ENCODE results near the gene RAPGEF2. TPM values are rescaled to one million over a fixed set of nuclear protein-coding genes. Genes with fewer than 3 reads are reported as not detected.
"Not testable (repeated sequence)": the region's sequence is repeated elsewhere in the genome, so short reads cannot be mapped to it uniquely, and the experiment has no call there.

RAPGEF2 gene
- total RNA-seq, 2 donors from 2014 or later, result 13.6 to 21.3 TPM

DNA sequence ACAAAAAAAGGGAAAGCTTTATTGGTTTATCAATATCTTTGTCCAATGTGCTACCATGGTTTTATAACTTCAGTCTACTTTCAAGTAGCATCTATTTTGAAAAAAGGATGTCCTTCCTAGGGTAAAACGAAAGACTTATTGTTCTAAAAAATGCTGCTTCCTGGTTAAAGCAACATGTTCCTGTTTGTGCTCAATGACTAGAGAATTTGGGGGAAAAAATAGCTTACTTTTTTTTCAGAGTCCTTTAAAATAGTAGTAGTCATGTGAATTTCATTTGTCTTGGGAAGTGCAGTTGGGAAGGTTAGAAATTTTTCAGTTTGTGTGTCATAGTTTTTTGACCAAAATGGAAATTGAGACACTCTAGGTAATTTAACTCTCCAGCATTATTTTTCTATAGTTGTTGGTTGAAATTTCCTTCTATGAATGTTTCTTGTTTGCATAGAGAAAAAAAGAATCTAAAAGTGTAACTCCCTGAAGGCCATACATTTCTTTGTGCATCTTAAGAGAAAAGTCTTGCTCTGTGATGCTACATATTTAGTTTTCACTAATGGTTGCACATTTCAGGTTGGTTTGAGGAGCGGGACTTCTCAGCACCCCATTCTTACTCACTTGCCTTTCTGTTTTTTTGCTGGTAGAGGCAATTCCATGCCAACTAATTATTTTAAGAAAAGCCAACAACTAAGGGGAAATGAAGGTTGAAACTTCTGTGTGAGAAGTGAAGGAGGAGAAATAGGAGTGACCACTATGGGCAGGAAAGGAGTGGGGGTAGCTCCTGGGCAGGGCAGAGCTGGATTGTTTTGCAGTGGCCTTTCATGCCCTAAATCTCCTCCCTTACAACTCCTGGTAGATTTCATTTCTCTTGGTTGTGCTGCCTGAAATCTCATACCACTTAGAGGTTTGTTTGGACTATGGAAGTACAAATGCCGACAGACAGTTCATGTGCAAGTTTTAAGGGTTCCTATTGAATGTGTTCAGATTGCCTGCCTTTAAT lies 76.4 kb downstream of the RAPGEF2 start:
- Mint-ChIP-seq H3K27ac (no peak overlapping the region), H3K9me3 (no peaks in the 10 kb centered on the region), H3K27me3 (ENCODE audit: low read depth) (no peaks in the 10 kb centered on the region), H3K36me3 (ENCODE audit: insufficient read depth in 2 of 2) (no peaks in the 10 kb centered on the region), H3K4me1 (ENCODE audit: low read depth) (peaks cover 50% of the 10 kb centered on the region), H3K4me3 (peak overlapping the region in 1 of 2 donors; percentile 36)
- no peak for ATAC-seq (replicated peaks in 1 of 2)
- DNase-seq, result no peak

DNA sequence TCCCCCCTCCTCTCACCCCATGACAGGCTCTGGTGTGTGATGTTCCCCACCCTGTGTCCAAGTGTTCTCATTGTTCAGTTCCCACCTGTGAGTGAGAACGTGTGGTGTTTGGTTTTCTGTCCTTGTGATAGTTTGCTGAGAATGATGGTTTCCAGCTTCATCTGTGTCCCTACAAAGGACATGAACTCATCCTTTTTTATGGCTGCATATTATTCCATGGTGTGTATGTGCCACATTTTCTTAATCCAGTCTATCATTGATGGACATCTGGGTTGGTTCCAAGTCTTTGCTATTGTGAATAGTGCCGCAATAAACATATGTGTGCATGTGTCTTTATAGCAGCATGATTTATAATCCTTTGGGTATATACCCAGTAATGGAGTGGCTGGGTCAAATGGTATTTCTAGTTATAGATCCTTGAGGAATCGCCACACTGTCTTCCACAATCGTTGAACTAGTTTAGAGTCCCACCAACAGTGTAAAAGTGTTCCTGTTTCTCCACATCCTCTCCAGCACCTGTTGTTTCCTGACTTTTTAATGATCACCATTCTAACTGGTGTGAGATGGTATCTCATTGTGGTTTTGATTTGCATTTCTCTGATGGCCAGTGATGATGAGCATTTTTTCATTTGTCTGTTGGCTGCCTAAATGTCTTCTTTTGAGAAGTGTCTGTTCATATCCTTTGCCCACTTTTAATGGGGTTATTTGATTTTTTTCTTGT lies 81.2 kb downstream of the RAPGEF2 start:
- ATAC-seq (replicated peaks in 1 of 2); H3K27me3 Mint-ChIP-seq (ENCODE audit: low read depth); H3K27ac Mint-ChIP-seq; H3K9me3 Mint-ChIP-seq; DNase-seq; H3K36me3 Mint-ChIP-seq (ENCODE audit: insufficient read depth in 2 of 2); H3K4me3 Mint-ChIP-seq: not testable (repeated sequence)
- H3K4me1 Mint-ChIP-seq (ENCODE audit: low read depth), result peaks cover 26% of the 10 kb centered on the region

DNA sequence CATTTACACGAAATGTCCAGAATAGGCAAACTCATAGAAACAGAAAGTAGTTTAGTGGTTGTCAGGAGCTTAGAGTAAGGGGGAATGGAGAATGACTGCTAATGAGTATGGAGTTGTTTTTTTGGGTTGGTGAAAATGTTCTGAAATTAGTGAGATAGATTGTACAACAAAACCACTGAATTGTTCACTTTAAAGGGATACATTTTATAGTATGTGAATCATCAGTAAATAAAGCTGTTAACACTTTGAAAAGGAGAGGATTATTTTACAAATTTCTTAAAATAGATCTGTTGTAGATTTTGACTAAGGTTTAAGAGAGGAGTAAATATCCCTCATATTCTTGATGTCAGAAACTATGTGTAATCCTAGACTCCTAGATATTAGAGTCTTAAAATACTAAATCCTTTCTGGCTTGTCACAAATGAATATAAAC lies 82.7 kb downstream of the RAPGEF2 start:
- ATAC-seq (replicated peaks in 1 of 2) (peak; percentile 39 to 58), DNase-seq (no peak)
- peaks cover 12% of the 10 kb centered on the region for H3K4me1 Mint-ChIP-seq (ENCODE audit: low read depth)
- H3K9me3 Mint-ChIP-seq, result no peaks in the 10 kb centered on the region
- peak overlapping the region; percentile 0 to 24 for H3K4me3 Mint-ChIP-seq
- H3K27ac Mint-ChIP-seq, result peak overlapping the region; percentile 72
- peaks cover 0 to 3% of the 10 kb centered on the region in 2 donors for H3K36me3 Mint-ChIP-seq (ENCODE audit: insufficient read depth in 2 of 2)
- H3K27me3 Mint-ChIP-seq (ENCODE audit: low read depth), result no peaks in the 10 kb centered on the region

DNA sequence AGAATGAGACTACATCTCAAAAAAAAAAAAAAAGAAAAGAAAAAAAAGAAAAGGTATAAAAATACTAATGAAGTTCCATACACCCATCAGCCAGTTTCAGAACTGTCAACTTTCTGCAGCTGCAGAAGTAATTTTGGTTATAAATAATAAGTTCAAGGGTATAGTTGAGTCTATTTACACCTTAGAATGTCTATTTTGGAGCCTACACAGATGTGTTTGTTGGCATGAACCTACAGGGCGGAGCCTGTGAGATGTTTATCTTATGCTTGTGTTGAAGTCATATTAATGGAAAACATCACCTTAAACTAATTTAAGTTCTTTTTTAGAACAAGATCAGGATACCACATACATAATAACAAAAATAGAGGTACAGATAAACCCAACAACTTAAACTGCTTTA lies 85.8 kb downstream of the RAPGEF2 start:
- H3K36me3 Mint-ChIP-seq (ENCODE audit: insufficient read depth in 2 of 2), result peaks cover 0 to 3% of the 10 kb centered on the region in 2 donors
- H3K9me3 Mint-ChIP-seq, result no peaks in the 10 kb centered on the region
- no peak overlapping the region for H3K4me3 Mint-ChIP-seq
- no peaks in the 10 kb centered on the region for H3K27me3 Mint-ChIP-seq (ENCODE audit: low read depth)
- H3K4me1 Mint-ChIP-seq (ENCODE audit: low read depth), result peaks cover 12% of the 10 kb centered on the region
- H3K27ac Mint-ChIP-seq, result no peak overlapping the region
- DNase-seq (no peak), ATAC-seq (replicated peaks in 1 of 2) (no peak)

DNA sequence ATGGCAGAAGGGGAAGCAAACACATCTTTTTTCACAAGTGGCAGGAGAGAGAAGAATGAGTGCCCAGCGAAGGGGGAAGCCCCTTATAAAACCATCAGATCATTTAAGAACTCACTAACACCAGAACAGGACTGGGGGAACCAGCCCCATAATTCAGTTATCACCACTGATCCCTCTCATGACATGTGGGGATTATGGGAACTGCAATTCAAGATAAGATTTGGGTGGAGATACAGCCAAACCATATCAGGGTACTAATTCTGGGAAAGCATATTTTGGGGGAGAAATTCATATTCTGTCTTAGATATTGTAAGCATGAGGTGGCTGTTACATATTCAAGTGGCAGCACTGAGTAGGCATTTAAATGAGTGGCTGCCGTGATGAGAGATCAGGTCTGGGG lies 87.8 kb downstream of the RAPGEF2 start:
- H3K36me3 Mint-ChIP-seq (ENCODE audit: insufficient read depth in 2 of 2), result no peaks in the 10 kb centered on the region
- no peak overlapping the region for H3K27ac Mint-ChIP-seq
- no peak for DNase-seq
- H3K4me1 Mint-ChIP-seq (ENCODE audit: low read depth), result peaks cover 2% of the 10 kb centered on the region
- H3K9me3 Mint-ChIP-seq, result no peaks in the 10 kb centered on the region
- H3K4me3 Mint-ChIP-seq, result no peak overlapping the region
- no peak for ATAC-seq (replicated peaks in 1 of 2)
- H3K27me3 Mint-ChIP-seq (ENCODE audit: low read depth), result no peaks in the 10 kb centered on the region

DNA sequence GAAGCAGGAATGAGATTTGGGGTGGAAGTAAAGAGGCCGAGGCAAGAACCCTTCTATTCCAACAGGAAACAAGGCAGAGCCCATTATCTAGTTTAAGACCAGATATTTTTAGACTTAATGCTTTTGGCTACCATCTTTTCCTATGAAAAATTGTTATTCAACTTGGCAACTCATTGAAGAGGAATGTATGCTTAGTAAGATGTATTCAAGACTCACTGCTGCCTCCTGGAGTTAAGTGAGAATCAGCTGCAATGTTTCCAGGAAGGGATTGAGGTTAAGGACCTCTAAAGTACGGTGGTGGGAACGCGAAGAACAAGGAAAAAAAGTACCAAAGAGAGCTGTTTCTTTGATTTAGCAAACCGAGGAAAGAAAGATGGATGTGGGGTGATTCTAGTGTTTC lies 89.1 kb downstream of the RAPGEF2 start:
- Mint-ChIP-seq H3K27ac (no peak overlapping the region), H3K4me3 (no peak overlapping the region), H3K4me1 (ENCODE audit: low read depth) (no peaks in the 10 kb centered on the region), H3K27me3 (ENCODE audit: low read depth) (no peaks in the 10 kb centered on the region), H3K36me3 (ENCODE audit: insufficient read depth in 2 of 2) (no peaks in the 10 kb centered on the region), H3K9me3 (no peaks in the 10 kb centered on the region)
- DNase-seq, result no peak
- ATAC-seq (replicated peaks in 1 of 2), result no peak

DNA sequence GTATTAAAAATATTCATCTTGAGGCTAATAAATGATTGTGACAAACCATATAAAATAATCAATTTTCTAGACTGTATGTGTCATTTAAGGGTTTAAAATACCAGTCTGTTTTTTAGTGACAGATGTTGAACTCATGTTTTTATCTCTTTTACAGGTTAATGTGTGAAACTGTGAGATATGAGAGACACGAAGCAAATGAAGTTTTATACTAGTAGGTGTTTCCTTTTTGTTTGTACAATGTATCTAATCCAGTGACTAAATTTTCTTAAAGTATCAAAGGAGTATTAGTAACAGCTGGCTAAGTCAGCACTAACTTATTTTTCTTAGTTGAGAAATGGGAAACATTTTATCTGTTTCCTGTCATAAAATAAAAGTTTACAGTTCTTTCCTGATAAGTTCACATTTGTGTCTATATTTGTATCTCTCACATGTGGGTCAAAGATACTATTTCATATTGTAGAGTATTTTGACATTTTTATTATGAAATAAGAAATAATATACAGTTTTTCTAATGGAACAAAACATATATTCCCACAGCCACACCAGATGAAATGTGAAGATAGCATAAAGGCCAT lies 90.3 kb downstream of the RAPGEF2 start:
- H3K27me3 Mint-ChIP-seq (ENCODE audit: low read depth), result no peaks in the 10 kb centered on the region
- H3K36me3 Mint-ChIP-seq (ENCODE audit: insufficient read depth in 2 of 2), result no peaks in the 10 kb centered on the region
- H3K9me3 Mint-ChIP-seq, result no peaks in the 10 kb centered on the region
- H3K27ac Mint-ChIP-seq, result no peak overlapping the region
- no peak overlapping the region for H3K4me3 Mint-ChIP-seq
- ATAC-seq (replicated peaks in 1 of 2), result no peak
- H3K4me1 Mint-ChIP-seq (ENCODE audit: low read depth), result no peaks in the 10 kb centered on the region
- DNase-seq, result no peak

DNA sequence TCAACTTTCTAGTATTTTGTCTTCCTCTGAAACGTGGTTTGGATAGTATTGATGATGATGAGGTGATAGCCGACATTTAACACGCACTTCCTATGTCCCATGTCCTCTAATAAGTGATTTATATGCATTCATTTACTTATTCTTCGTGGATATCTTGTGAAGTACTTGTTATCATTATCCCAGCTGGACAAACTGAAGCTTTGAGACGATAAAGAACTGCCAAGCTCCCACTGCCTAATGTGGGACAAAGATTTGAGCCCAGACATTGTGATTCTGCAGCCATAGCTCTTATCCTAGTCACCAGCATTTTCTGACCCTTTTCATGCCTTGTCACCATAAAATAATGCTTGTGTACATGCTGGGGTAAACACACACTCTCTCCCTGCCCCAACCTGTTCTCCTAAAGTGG lies 92.5 kb downstream of the RAPGEF2 start:
- Mint-ChIP-seq H3K36me3 (ENCODE audit: insufficient read depth in 2 of 2) (no peaks in the 10 kb centered on the region), H3K4me1 (ENCODE audit: low read depth) (no peaks in the 10 kb centered on the region), H3K4me3 (no peak overlapping the region), H3K27me3 (ENCODE audit: low read depth) (no peaks in the 10 kb centered on the region), H3K9me3 (no peaks in the 10 kb centered on the region), H3K27ac (no peak overlapping the region)
- no peak for DNase-seq
- no peak for ATAC-seq (replicated peaks in 1 of 2)

DNA sequence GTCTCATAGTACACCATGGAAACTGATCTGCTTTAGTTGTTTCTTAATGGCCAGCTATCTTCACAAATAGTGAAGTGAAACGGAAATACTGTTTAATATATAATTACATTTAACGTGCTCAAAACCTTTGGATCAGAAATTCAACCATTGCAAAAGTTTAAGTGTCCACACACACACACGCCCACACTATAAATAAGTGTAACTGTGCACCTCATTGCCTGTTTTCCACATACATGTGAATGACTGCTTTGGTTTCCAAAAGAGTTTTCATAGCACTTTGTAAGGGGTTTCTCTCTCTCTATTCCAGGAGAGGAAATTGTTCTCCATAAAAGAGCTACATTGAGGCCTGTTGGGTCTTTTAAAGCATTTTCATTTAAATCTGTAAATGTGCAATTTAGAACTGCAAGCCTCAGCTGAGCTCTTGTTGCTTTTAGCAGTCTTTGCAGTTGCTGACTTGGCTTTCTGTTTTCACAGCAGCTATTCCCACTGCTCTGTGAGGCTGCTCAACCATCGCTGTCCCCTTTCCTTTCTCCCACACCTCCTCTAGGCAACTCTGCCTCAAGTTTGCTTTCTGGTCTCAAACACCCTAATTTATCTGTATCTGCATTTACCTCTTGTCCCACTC lies 94.5 kb downstream of the RAPGEF2 start:
- H3K27me3 Mint-ChIP-seq (ENCODE audit: low read depth), result no peaks in the 10 kb centered on the region
- DNase-seq (no peak), ATAC-seq (replicated peaks in 1 of 2) (no peak)
- no peaks in the 10 kb centered on the region for H3K36me3 Mint-ChIP-seq (ENCODE audit: insufficient read depth in 2 of 2)
- peaks cover 3% of the 10 kb centered on the region for H3K4me1 Mint-ChIP-seq (ENCODE audit: low read depth)
- H3K9me3 Mint-ChIP-seq, result no peaks in the 10 kb centered on the region
- H3K27ac Mint-ChIP-seq, result no peak overlapping the region
- H3K4me3 Mint-ChIP-seq, result no peak overlapping the region

DNA sequence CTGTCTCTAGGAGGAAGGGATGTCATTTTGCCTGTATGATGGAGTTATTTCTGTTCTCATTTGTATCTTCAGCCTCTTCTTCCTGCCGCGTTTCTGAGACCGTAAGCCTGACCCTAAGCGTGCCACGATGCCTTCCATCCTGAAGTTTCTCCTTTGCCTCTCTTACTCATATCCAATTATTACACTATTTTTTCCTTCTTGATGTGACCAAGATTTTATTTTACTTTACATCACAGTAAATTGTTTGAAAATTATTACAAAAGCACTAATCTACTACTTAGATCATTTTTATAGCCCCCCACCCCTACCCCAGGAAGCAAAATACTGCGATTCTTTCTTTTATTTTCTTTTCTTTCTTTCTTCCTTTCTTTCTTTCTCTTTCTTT lies 95.0 kb downstream of the RAPGEF2 start:
- no peaks in the 10 kb centered on the region for H3K9me3 Mint-ChIP-seq
- H3K27me3 Mint-ChIP-seq (ENCODE audit: low read depth), result no peaks in the 10 kb centered on the region
- H3K4me3 Mint-ChIP-seq, result no peak overlapping the region
- no peak for DNase-seq
- ATAC-seq (replicated peaks in 1 of 2), result no peak
- H3K36me3 Mint-ChIP-seq (ENCODE audit: insufficient read depth in 2 of 2), result no peaks in the 10 kb centered on the region
- H3K27ac Mint-ChIP-seq, result no peak overlapping the region
- peaks cover 8% of the 10 kb centered on the region for H3K4me1 Mint-ChIP-seq (ENCODE audit: low read depth)

DNA sequence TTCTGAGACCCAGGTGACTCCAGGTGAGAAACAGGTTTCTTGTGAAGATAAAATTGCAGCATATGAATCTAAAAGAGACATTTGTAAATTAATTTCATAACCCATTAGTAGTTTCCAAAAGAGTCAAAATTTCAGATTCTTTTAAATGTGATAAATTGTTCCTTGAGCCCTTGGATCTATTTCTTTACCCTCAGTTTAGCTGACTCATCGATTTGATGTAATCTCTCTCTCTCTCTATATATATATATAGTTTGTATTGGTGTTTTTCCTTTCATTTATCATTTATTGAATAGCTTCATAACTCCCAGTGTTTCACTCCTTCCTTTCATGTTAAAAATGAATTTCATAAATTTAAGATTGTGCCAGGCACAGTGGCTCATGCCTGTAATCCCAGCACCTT lies 96.9 kb downstream of the RAPGEF2 start:
- H3K4me3 Mint-ChIP-seq, result no peak overlapping the region
- no peak for ATAC-seq (replicated peaks in 1 of 2)
- peaks cover 26% of the 10 kb centered on the region for H3K4me1 Mint-ChIP-seq (ENCODE audit: low read depth)
- no peaks in the 10 kb centered on the region for H3K27me3 Mint-ChIP-seq (ENCODE audit: low read depth)
- no peaks in the 10 kb centered on the region for H3K36me3 Mint-ChIP-seq (ENCODE audit: insufficient read depth in 2 of 2)
- no peak for DNase-seq
- H3K9me3 Mint-ChIP-seq, result no peaks in the 10 kb centered on the region
- no peak overlapping the region for H3K27ac Mint-ChIP-seq

DNA sequence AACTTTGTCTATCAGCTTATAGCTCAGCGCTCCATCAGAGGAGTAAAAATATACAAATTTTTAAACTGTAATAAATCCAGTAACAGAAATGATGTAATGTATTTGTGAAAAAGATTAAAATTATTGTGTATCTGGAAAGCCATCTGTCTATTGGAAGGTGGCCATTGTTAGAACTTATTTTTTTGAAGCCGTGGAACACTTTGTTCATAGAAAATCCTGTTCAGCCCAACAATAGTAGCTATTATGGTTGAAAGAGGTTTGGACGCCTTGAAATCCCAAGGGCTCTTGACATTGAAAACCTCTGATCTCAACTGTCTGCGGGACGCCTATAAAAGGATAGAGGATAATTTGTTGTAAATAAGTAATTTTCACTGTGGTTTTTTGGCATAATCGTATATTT lies 98.3 kb downstream of the RAPGEF2 start:
- Mint-ChIP-seq H3K36me3 (ENCODE audit: insufficient read depth in 2 of 2) (peaks cover 0 to 3% of the 10 kb centered on the region in 2 donors), H3K4me1 (ENCODE audit: low read depth) (peaks cover 37% of the 10 kb centered on the region), H3K9me3 (peaks cover 0 to 2% of the 10 kb centered on the region in 2 donors), H3K4me3 (no peak overlapping the region), H3K27ac (no peak overlapping the region), H3K27me3 (ENCODE audit: low read depth) (no peaks in the 10 kb centered on the region)
- DNase-seq, result no peak
- ATAC-seq (replicated peaks in 1 of 2), result no peak

DNA sequence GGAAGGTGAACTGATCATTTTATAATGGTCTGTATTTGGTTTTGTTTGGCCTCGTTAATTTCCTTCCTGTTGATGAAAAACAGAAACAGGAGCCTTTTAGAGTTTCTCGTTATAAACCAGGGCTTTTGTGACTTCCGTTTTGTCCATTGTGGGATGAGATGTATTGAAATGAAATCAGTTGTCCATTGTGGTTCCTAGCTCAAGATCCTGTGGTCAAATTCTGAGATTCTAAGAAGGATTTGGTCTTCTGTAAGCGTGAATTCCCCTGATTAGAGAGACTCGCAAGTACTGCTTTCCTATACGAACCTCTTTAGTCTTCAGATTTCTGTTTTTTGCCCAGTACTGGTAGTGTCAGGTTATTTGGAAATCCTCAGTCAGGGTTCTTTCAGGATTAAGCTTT lies 101.7 kb downstream of the RAPGEF2 start:
- Mint-ChIP-seq H3K4me3 (peak overlapping the region in 1 of 2 donors; percentile 14), H3K27ac (no peak overlapping the region), H3K9me3 (peaks cover 0 to 2% of the 10 kb centered on the region in 2 donors), H3K4me1 (ENCODE audit: low read depth) (peaks cover 57% of the 10 kb centered on the region), H3K27me3 (ENCODE audit: low read depth) (no peaks in the 10 kb centered on the region), H3K36me3 (ENCODE audit: insufficient read depth in 2 of 2) (peaks cover 0 to 3% of the 10 kb centered on the region in 2 donors)
- DNase-seq (no peak), ATAC-seq (replicated peaks in 1 of 2) (no peak)
